Dermis blood vessel endothelial cell (primary cell): ENCODE data around the gene DAG1. TPM values are rescaled to one million over a fixed set of nuclear protein-coding genes. Genes with fewer than 3 reads are reported as not detected.

Source experiments
- DNase-seq: peaks from one replicate; pipeline ENCODE4 v3.0.0; 2010
- total RNA-seq: library from RNA; depleted of rRNA; stranded (reverse); fragments of >200 nt; gene quantifications from 2 replicates; pipeline ENCODE4 v1.2.3, GENCODE V29; 2014

Gene DAG1
- total RNA-seq, 1 donor from 2014 or later: 44.1 TPM

DNA sequence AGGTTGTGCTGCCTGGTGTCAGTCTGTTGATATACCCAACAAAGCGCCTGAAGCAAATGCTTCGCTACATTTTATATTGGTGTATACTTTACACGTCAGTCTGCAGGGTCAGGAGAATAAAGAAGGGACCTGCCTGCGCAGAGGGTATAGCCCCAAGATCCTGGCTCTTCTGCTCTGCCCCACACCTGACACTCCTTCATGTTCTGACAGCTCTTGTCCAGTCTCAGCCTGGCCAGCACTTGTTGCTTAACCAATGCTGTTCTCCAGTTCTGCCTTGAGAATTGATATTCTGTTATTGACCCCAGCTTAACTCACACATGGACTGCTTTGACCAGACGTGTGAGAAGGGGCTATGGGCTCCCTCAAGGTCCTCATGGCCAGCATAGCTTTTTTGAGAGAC lies 48.4 kb downstream of the DAG1 start:
- no peak for DNase-seq

DNA sequence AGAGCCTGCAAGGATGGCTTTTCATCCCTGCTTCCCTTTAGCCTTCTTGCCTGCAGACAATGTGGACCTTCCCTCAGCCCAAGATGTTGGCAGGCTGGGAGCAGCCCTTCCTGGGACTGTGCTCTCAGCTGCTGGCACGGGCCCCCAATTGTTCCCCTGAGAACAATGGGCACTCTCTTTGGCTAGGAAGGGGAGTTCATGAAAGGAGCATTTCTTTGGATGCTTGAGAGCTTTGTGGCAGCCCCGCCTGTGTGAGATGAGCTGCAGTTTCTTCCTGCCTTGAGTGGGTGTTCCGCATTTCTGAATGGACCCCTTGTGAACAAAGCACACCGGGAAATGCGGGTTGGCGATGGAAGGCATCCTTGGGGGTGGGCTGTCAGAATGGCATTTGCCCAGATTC lies 49.2 kb downstream of the DAG1 start:
- peak; percentile 19 for DNase-seq

DNA sequence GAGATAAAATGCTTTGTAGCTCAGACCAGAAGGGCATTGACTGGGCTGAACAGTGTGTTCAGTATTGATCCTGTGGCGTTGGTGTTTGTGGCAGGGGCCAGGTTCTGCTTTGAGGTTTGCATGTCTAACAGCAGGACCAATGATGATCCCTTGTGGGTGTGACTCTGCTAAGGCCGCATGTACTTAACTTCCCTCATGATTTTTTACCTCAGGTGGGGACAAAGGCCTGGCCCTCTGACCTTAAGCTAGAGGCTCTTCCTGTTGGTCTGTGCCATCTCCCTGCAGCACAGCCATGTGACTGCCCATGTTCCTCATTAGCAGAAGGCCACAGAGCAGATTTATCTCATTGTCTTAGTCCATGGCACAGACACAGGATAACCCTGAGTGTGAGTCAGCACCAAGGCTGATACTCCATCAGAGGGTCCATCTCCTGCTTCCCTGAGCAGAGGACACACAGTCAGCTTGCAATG lies 49.9 kb downstream of the DAG1 start:
- DNase-seq: peak; percentile 23

DNA sequence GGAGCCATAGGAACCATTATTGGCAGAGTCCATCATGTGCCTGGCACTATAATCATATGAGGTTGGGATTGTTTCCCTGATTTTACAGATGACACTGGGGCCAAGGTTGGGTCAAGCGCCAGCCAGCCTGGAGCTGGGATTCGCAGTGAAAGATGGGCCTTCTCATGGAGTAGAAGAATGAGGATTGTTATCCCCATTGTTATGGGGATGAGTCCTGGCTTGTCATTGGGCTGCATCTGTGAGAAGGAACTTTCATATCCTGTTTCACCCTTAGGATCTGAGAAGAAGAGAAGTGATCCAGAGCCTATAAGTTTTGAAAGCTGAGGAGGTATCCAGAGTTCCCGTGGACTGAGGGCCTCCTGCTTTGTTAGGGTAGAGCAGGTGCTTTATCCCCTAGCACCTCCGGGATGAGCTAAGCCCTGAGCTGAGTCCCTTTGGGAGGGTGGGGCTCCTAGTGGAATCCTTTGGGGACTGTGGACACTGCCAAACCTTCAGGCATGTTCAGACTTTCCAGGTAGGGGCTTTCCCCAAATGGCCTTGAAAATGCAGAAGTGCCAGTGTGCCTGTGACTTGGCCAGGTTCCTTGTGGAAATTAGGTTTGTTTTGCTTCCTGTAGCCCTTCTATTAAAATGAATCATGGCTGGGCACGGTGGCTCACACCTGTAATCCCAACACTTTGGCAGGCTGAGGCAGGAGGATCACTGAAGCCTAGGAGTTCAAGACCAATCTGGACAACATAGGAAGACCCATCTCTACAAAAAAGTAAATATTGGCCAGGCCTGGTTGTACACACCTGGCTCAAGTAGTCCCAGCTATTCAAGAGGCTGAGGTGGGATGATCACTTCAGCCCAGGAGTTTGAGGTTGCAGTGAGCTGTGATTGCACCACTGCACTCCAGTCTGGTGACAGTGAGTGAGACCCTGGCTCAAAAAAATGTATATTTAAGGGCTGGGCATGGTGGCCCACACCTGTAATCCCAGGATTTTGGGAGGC lies 54.0 kb downstream of the DAG1 start:
- DNase-seq: no peak

DNA sequence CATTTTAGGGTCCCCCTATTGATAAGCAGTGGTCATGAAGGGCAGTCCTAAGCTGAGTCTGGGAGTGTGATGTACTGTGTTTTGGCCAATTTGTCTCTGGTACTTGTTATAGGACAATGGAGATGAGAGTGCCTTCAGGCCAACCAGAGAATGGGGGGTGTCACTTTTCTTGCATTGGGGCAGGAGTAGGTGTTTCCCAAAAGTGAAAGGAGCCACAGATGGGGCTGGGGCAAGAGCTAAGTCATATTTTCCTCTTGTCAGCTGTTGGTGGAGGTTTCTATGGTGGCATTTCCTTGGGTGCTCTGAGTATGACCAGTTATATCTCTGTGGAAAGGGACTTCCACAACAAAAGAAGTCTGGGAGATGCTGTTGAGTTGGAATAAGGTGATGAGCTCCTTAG lies 59.5 kb downstream of the DAG1 start:
- no peak for DNase-seq

DNA sequence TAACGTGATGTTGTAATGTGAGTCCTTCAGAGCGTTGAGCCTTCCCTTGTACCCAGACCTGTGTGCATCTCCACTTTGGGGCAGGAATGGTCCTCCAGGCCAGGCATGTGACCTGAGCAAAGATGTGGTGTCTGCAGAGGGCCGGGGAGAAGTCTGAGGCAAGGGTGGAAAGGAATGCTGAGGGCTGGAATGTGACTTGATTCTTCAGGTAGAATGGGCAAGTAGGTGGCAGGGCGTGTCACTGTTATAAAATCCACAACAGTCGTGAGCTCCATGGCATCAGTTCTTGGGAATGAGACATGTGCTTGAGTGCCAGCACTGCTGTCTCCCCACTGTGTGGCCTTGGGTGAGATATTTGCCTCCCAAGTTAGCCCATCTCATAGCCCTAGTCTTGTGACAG lies 60.2 kb downstream of the DAG1 start:
- DNase-seq: no peak

DNA sequence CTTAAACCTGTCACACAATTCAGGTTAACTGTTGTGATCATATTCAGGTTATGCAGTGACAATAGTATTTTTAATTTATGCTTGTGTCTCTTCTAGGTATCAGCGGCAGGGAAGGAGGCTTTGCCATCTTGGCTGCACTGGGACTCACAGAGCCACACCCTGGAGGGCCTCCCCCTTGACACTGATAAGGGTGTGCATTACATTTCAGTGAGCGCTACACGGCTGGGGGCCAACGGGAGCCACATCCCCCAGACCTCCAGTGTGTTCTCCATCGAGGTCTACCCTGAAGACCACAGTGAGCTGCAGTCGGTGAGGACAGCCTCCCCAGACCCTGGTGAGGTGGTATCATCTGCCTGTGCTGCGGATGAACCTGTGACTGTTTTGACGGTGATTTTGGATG lies 60.6 kb downstream of the DAG1 start:
- no peak for DNase-seq

DNA sequence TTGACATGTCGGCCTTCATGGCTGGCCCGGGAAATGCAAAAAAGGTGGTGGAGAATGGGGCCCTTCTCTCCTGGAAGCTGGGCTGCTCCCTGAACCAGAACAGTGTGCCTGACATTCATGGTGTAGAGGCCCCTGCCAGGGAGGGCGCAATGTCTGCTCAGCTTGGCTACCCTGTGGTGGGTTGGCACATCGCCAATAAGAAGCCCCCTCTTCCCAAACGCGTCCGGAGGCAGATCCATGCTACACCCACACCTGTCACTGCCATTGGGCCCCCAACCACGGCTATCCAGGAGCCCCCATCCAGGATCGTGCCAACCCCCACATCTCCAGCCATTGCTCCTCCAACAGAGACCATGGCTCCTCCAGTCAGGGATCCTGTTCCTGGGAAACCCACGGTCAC lies 61.2 kb downstream of the DAG1 start:
- DNase-seq: no peak

DNA sequence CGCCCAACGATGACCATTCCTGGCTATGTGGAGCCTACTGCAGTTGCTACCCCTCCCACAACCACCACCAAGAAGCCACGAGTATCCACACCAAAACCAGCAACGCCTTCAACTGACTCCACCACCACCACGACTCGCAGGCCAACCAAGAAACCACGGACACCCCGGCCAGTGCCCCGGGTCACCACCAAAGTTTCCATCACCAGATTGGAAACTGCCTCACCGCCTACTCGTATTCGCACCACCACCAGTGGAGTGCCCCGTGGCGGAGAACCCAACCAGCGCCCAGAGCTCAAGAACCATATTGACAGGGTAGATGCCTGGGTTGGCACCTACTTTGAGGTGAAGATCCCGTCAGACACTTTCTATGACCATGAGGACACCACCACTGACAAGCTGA lies 61.6 kb downstream of the DAG1 start:
- no peak for DNase-seq

DNA sequence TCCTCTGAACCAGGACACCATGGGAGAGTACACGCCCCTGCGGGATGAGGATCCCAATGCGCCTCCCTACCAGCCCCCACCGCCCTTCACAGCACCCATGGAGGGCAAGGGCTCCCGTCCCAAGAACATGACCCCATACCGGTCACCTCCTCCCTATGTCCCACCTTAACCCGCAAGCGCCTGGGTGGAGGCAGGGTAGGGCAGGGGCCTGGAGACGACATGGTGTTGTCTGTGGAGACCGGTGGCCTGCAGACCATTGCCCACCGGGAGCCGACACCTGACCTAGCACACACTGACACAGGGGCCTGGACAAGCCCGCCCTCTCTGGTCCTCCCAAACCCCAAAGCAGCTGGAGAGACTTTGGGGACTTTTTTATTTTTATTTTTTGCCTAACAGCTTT lies 63.0 kb downstream of the DAG1 start:
- no peak for DNase-seq

DNA sequence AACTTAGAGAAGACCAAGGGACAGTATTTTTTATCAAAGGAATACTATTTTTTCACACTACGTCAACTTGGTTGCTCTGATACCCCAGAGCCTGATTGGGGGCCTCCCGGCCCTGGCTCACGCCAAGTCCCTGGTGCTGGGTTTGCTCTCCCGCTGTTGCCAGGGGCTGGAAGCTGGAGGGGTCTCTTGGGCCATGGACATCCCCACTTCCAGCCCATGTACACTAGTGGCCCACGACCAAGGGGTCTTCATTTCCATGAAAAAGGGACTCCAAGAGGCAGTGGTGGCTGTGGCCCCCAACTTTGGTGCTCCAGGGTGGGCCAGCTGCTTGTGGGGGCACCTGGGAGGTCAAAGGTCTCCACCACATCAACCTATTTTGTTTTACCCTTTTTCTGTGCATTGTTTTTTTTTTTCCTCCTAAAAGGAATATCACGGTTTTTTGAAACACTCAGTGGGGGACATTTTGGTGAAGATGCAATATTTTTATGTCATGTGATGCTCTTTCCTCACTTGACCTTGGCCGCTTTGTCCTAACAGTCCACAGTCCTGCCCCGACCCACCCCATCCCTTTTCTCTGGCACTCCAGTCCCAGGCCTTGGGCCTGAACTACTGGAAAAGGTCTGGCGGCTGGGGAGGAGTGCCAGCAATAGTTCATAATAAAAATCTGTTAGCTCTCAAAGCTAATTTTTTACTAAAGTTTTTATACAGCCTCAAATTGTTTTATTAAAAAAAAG lies 63.9 kb downstream of the DAG1 start:
- DNase-seq: no peak

DNA sequence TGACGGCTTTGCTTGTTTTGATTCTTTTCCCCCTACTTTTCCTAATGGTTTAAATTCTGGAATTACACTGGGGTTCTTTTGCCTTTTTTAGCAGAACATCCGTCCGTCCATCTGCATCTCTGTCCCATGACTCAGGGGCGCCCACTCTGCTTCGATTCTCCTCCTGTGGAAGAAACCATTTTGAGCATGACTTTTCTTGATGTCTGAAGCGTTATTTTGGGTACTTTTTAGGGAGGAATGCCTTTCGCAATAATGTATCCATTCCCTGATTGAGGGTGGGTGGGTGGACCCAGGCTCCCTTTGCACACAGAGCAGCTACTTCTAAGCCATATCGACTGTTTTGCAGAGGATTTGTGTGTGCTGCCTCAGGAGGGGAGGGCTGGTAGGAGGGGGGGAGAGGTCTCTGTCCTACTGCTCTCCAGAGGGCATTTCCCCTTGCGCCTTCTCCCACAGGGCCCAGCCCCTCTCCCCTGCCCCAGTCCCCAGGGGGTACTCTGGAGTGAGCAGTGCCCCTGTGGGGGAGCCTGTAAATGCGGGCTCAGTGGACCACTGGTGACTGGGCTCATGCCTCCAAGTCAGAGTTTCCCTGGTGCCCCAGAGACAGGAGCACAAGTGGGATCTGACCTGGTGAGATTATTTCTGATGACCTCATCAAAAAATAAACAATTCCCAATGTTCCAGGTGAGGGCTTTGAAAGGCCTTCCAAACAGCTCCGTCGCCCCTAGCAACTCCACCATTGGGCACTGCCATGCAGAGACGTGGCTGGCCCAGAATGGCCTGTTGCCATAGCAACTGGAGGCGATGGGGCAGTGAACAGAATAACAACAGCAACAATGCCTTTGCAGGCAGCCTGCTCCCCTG lies 64.7 kb downstream of the DAG1 start:
- DNase-seq: peak; percentile 26

DNA sequence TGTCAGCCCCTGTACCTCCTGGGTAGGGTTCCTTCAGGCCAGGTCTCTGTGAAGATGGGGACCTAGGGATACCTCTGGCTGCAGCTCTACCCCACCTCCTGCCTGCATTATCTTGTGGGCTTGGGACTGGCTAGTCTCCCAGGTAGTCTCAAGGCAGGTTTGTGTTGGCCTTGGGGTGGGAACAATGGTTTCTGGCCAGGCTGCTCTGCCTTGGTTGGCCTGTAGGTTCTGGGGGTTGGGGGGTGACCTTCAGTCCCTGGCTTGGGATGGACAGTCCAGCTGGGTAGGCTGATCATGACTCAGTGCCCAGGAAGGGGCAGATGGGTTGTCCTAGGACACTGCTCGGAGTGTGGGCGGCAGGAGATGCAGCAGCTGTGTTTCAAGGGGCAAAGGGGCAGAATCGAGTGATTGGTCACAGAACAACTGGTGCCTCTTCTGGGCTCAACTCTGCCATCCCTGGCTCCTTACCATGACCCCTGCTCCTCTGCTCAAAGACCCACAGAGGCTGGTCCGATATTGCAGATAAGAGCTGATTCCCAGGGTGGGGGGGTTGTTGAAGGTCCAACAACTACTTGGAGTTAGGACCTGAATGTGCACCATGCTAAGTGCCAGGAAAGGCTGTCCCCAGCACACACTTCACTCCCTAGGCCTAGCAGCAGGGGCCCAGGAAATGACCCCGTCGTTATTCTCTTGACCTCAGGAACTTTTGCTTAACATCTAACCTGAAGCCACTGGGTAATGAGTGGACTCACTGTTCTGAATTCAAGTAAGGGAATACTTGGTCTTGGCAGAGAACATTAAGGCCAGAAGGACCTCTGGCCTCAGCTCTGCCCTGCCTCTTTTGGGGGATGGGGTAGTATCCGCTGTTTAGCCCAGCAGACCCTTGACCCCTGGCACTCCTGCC lies 66.2 kb downstream of the DAG1 start:
- DNase-seq: no peak

DNA sequence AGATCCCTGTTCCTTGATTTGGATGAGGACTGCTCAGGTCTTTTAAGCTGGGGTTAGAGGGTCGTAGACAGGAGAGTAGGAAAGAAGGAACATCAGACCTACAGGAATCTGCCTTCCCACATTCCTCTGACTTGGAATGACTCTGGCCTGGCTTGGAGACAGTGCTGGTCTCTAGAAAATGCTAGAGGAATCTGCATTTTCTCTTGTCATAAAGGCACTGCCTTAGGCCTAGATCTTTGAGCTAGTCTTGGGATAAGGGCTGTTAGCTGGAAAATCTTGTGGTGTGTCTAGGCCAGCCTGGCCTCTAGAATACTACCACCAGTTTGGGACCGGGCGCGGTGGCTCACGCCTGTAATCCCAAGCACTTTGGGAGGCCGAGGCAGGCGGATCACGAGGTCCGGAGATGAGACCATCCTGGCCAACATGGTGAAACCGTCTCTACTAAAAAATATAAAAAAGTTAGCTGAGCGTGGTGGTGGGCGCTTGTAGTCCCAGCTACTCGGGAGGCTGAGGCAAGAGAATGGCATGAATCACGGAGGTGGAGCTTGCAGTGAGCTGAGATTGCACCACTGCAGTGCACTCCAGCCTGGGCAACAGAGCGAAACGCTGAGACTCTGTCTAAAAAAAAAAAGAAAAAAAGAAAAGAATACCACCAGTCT lies 66.9 kb downstream of the DAG1 start:
- no peak for DNase-seq

DNA sequence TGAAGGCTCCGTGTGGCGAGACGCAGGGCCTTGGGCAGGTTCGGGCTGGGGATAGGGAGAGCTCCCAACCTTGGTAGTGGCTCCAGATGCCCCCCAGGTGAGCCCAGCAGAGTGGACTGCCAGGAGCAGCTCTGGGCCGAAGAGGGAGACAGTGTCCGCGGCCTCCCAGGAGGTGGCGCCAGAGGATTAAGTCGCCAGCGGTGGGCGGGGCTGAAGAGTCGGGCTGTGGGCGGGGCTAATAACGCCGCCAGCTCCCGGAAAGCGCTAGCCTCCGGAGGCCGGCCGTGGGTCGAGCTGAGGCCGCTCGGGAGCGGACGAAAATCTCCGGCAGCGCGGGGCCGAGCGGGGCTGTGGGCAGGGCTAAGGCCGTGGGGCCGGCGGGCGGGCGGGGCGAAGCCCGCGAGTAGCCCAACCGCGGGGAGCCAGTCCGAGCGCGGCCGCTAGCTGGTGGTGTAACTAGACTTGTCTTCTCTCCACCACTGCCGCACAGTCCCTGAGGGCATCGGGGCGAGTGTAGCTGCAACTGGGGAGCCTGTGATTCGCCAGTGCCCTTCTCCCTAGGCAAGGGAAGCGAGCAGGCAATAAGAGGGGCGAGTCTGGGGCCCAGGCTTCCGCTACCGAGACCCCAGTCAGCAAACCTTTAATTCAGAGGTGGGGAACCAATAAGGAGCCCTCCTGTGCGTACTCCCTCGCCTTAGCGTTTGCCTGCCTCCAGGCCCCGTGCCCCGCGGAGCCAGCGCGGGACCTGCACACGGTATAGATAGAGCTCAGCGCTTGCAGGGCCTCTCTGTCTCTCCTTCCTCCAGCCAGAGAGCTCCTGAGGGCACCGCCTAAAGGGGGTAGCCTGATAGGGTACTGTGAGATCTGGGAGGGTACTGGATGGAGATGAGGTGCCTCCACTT lies 69.8 kb downstream of the DAG1 start:
- peak; percentile 97 for DNase-seq

DNA sequence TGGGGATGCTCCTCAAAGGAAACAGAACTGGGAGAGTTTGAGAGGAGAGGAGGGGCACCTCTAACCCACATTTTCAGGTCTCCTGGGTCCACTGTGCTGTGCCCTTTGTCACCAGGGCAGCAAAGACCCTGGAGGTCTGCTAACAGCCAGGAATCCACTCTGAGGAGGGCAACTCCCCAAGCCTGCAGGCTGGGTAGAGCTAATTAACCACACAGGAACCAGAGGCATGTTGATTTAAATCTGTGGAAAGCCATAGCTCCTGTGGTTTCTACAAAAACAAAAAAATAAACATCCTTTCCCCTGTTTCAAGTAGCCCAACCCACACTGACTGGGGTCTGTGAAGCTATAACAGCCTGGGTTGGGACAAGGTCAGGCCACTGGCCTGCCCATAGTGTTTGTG lies 82.0 kb downstream of the DAG1 start:
- no peak for DNase-seq

DNA sequence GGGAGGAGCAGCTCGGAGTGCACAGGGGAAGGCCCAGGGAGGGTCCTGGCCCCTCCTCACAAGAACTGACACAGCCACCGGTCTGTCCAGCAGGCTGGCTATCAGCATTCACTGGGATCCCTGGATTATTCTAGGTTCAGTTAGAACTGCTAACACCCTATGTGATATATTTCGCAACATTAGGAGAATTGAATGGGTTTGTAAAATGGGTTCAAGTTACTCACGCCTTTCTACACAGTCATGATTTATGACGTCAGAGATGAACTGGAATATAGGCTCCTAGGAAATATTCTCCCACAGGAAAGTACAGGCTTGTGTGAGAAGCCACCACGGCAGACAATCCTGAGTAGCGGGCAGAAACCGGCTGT lies 83.2 kb downstream of the DAG1 start:
- no peak for DNase-seq

DNA sequence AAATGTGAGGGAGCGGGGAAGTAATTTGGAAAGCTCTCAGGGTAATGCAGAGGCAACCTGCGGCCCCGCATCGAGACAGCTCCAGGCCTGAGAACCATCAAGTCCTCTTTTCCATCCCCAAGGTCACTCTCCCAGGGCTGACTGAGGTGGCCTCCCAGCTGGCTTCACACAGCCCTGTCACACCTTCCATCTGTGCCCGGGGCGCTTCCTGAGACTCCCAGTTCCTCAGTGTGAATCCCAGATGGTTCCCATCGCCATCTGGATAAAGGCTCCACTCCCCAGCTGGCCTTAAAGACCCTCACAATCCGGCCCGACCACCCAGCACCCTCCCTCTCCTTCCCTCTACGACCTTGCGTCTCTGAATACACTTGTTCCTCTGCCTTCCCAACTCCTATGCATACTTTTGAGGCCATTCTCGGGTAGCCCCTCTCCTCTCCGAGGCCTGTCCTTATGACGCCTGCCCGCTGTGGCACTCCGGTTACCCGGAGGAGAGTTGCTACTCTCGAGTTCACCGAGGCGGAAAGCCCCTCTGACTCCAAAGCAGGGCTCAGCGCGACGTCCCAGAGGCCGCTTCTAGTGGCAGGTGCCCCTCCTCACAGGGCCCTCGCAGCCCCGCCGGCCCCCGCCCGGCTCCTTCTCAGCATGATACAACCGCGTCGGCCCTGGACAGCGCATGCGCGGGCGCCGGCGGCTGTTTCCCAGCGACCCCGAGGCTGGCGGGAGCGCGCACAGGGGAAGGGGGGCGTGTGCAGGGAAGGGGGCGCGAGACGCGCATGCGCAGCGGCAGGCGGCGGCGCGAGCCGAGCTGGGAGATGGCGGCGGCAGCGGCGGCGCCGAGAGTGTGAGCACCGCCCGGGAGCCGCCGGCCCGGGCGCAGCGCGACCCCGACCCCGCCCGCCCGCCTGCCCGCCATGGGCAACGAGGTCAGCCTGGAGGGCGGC lies 83.9 kb downstream of the DAG1 start, which contains the start of gene BSN:
Gene BSN, plus strand, starts transcription at position 786 of the 941 bp plus-strand sequence. Its CDS starts 126 bp downstream, at position 912.
- peak; percentile 94 for DNase-seq
